Fibroblast of the aortic adventitia (primary cell): Measurements from ENCODE around the gene ASPA. TPM values are rescaled to one million over a fixed set of nuclear protein-coding genes. Genes with fewer than 3 reads are reported as not detected.

Source experiments
- DNase-seq: peaks from one replicate; pipeline ENCODE4 v3.0.0-alpha.2; 2010; ENCODE audit warnings: low read depth
- H3K4me3 ChIP-seq: 2 replicates; pipeline ENCODE4 v1.5.1; 2011; ENCODE audit warnings: low read depth, mild to moderate bottlenecking, control low read depth, low read length, moderate library complexity
- CTCF ChIP-seq: IDR thresholded peaks from 2 replicates; pipeline ENCODE4 v1.5.1; 2011; ENCODE audit warnings: mild to moderate bottlenecking, low read length, control low read depth, inconsistent platforms; ENCODE audit not compliant: insufficient read depth
- total RNA-seq: library from RNA; depleted of rRNA; stranded (reverse); fragments of >200 nt; gene quantifications from 2 replicates; pipeline ENCODE4 v1.2.3, GENCODE V29; 2012; ENCODE audit warnings: low replicate concordance

Gene ASPA
- total RNA-seq, 1 donor: 1.9 TPM

DNA sequence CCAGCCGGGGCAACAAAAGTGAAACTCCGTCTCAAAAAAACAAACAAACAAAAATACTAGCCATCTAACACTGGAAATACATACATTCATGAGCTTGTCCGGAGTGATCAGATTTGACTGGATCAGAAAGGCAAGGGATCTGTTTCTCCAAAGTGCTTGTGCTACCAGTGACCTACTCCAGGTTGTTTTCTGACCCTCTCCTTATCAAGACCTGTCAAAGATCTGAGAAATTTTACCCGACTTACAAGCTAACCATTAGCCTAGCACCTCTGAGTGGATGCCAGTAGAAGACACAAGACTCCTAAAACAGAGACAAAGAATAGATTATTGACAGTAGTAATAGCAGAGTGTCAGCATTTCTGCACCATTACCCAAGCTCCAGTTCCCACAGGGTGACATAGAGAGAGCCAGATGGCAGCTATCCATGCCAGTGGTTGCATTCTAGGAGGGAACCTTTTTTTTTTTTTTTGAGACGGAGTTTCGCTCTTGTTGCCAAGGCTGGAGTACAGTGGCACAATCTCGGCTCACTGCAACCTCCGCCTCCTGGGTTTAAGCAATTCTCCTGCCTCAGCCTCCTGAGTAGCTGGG, 9.8 kb downstream of the ASPA start:
- H3K4me3 ChIP-seq: no peak overlapping the region
- no peak for DNase-seq
- no peak for TF ChIP-seq CTCF

- no peak for DNase-seq
- no peak for TF ChIP-seq CTCF
- H3K4me3 ChIP-seq: no peak overlapping the region
These were observed 21.3 kb downstream of the ASPA start for GRCh38 chr17:3497101-3497500.

DNA sequence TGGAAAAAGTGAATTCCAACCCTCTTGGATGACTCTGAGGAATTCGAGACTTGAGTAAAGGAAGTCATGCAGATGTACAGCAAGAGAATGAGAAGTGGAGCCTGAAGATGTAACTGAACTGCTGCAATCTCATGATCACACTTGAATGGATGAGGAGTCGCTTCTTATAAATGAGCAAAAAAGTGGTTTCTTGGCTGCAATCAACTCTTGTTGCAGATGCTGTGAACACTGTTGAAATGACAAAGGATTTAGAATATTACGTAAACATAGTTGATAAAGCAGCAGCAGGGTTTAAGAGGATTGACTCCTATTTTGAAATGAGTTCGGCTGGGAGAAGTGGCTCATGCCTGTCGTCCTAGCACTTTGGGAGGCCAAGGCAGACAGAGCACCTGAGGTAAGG, 25.5 kb downstream of the ASPA start:
- TF ChIP-seq CTCF: no peak
- peak; percentile 6 for DNase-seq
- H3K4me3 ChIP-seq: no peak overlapping the region

- TF ChIP-seq CTCF: no peak
- DNase-seq: no peak
- H3K4me3 ChIP-seq: no peak overlapping the region
These were observed 26.7 kb downstream of the ASPA start for GRCh38 chr17:3502466-3502865.

DNA sequence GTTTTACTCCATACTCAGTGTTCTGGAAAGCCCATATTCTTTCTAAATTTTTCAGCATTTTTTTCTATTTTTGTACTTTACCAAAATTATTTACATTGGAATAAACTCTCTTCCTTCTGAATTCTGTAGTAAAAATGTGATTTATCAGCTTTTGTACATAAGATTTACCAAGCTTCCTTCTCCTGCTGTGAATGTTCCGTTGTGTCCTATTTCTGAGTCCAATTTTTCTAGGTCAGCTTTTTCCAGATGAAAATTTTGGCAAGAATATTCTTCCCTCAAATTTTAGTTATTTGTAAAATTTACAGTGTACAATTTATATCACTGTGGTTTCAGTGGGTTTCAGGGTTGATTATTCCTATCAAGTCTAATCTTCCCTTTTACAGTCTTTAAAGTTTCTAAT, 27.5 kb downstream of the ASPA start:
- no peak for TF ChIP-seq CTCF
- no peak for DNase-seq
- no peak overlapping the region for H3K4me3 ChIP-seq

GRCh38 chr17:3505008-3505407, 29.2 kb downstream of the ASPA start:
- no peak overlapping the region for H3K4me3 ChIP-seq
- no peak for DNase-seq
- TF ChIP-seq CTCF: no peak

DNA sequence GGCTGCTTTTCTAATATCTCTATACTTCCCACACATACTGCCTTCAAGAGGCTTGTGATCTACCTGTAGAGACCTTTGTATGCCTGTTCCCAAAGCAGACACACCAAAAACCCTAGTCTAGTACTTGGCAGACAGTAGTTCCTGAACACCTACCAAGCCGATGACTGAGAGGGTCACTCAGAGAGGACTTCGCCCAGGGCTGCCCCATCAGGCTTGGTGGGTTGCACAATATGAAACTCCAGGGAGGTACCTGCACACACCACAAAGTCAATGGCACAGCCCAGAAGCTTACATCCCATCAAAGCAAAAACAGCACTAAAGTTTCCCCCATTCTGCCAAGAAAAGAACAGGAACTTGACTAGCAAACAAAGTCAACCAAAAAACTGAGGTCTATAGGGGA, 30.3 kb downstream of the ASPA start:
- TF ChIP-seq CTCF: no peak
- H3K4me3 ChIP-seq: no peak overlapping the region
- no peak for DNase-seq
